Gastroesophageal sphincter (tissue), 4 donors: Measurements from ENCODE around the gene INHBE. TPM values are rescaled to one million over a fixed set of nuclear protein-coding genes. Genes with fewer than 3 reads are reported as not detected.

Experiments
- ATAC-seq: fragments of 150-250 bp; one replicate; pipeline ENCODE4 v1.9.1; 2016; ENCODE audit warnings: mild to moderate bottlenecking, moderate library complexity
- H3K27ac ChIP-seq, 4 donors: fragments of 200-600 bp; sonication (generic) in 3 of 4; 1 replicate in 3 of 4; 2 replicates in 1 of 4; pipeline ENCODE4 v1.5.1; 2016 to 2019
- H3K27me3 ChIP-seq: fragments of 200-600 bp; sonication (generic); one replicate; pipeline ENCODE4 v1.5.1; 2019
- H3K36me3 ChIP-seq, 2 donors: fragments of 200-600 bp; sonication (generic); one replicate each; pipeline ENCODE4 v1.5.1; 2019; ENCODE audit warnings: control low read depth in 1 of 2
- H3K4me1 ChIP-seq, 3 donors: fragments of 200-600 bp; sonication (generic); 1 replicate in 2 of 3; 2 replicates in 1 of 3; pipeline ENCODE4 v1.5.1; 2016 to 2019; ENCODE audit warnings: control low read depth in 2 of 3
- H3K4me3 ChIP-seq, 2 donors: fragments of 200-600 bp; sonication (generic); one replicate each; pipeline ENCODE4 v1.5.1; 2019; ENCODE audit warnings: mild to moderate bottlenecking in 1 of 2, moderate library complexity in 1 of 2
- H3K9me3 ChIP-seq, 3 donors: fragments of 200-600 bp; sonication (generic); one replicate each; pipeline ENCODE4 v1.5.1; 2017 to 2019; ENCODE audit warnings: control low read depth in 2 of 3
- EP300 ChIP-seq: sonication (generic); formaldehyde crosslinking; IDR thresholded peaks from one replicate; pipeline ENCODE4 v1.6.1; 2017; ENCODE audit warnings: antibody characterized with exemption, mild to moderate bottlenecking
- POLR2A ChIP-seq, 2 donors: fragments of 450-650 bp; IDR thresholded peaks; one replicate each; pipeline ENCODE4 v1.6.1; 2017; ENCODE audit warnings: antibody characterized with exemption in 2 of 2, mild to moderate bottlenecking in 2 of 2, moderate library complexity in 1 of 2
- POLR2AphosphoS5 ChIP-seq: sonication (generic); formaldehyde crosslinking; IDR thresholded peaks from one replicate; pipeline ENCODE4 v1.6.1; 2017; ENCODE audit warnings: antibody characterized with exemption
- WGBS, 2 donors: methylation state at CpG; one replicate each; pipeline ENCODE4 v1.1.5; 2018; ENCODE audit warnings: low coverage in 1 of 2; 5-methylcytosine and 5-hydroxymethylcytosine counted together
- total RNA-seq, 4 donors: library from RNA; depleted of rRNA; stranded (reverse); fragments of >200 nt; gene quantifications; one replicate each; pipeline ENCODE4 v1.1.0, GENCODE V29; 2016
- TF ChIP-seq, protein P1 (sequence below), 4 experiments: fragments of 200-600 bp in 2 of 4; fragments of 450-650 bp in 2 of 4; sonication (generic) in 1 of 4; IDR thresholded peaks; one replicate each; pipeline ENCODE4 v1.5.1; 2017 to 2019; ENCODE audit warnings: antibody characterized with exemption in 4 of 4, mild to moderate bottlenecking in 2 of 4, moderate library complexity in 2 of 4

The INHBE gene
- total RNA-seq, 4 donors from 2014 or later = not detected

DNA sequence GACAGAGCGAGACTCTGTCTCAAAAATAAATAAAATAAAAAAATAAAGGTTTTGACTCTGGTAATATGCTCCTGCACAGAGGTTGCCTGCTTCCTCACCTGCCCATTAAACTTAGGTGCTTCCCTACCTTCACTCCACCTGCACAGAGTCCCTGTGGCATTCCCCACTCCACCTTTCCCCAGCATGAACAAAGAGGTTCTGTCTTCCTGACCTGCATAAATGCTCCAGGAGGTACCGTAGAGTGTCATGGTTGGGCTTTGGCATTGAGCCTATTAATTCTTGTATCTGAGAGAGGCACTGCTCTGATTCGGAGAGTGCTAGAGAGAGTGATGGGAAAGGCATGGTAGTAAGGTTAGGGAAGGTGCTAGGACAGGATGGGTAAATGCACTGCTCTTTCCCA, 18.3 kb downstream of the INHBE start:
- TF ChIP-seq, protein P1, sequence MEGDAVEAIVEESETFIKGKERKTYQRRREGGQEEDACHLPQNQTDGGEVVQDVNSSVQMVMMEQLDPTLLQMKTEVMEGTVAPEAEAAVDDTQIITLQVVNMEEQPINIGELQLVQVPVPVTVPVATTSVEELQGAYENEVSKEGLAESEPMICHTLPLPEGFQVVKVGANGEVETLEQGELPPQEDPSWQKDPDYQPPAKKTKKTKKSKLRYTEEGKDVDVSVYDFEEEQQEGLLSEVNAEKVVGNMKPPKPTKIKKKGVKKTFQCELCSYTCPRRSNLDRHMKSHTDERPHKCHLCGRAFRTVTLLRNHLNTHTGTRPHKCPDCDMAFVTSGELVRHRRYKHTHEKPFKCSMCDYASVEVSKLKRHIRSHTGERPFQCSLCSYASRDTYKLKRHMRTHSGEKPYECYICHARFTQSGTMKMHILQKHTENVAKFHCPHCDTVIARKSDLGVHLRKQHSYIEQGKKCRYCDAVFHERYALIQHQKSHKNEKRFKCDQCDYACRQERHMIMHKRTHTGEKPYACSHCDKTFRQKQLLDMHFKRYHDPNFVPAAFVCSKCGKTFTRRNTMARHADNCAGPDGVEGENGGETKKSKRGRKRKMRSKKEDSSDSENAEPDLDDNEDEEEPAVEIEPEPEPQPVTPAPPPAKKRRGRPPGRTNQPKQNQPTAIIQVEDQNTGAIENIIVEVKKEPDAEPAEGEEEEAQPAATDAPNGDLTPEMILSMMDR (IDR thresholded peaks at IDR 0.05) = no peak
- TF ChIP-seq POLR2A (IDR thresholded peaks at IDR 0.05) = no peak
- TF ChIP-seq EP300 = no peak
- TF ChIP-seq POLR2AphosphoS5 = no peak
- Histone ChIP-seq H3K4me3 (no peak overlapping the region), H3K4me1 (peaks cover 0 to 17% (median 7%) of the 10 kb centered on the region in 3 donors), H3K27ac (no peak overlapping the region), H3K9me3 (no peaks in the 10 kb centered on the region), H3K36me3 (no peaks in the 10 kb centered on the region), H3K27me3 (peaks cover 100% of the 10 kb centered on the region)
- WGBS, 2 donors = 0 to 6% methylated on average over 1 to 2 of the region's 3 CpGs
- no peak for ATAC-seq

DNA sequence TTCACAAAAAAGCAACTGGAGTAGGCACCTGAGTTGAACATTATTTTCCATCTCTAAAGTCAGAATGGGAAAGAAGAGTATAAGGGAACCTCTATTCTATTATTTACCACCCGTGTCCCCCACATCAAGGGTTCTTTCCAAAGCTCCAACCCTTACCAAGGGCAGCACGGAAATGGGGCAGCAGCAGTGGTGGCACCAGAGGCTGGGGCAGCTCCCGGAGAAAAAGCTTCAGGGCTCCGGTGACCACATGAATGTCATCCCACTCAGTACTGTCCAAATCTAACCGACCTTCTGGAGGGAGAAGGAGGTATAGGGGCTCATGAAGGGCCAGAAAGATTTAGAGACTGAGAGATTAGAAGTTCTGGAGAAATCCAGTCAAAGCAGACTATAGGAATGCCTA, 18.8 kb downstream of the INHBE start:
- peaks cover 100% of the 10 kb centered on the region for H3K27me3 ChIP-seq
- peaks cover 0 to 17% (median 7%) of the 10 kb centered on the region in 3 donors for H3K4me1 ChIP-seq
- TF ChIP-seq POLR2A (IDR thresholded peaks at IDR 0.05) (no peak), POLR2AphosphoS5 (no peak), EP300 (no peak)
- TF ChIP-seq, protein P1 (IDR thresholded peaks at IDR 0.05) = no peak
- WGBS, 2 donors = 100% methylated on average over 1 of the region's 5 CpGs
- no peaks in the 10 kb centered on the region for H3K36me3 ChIP-seq
- no peak overlapping the region for H3K4me3 ChIP-seq
- no peaks in the 10 kb centered on the region for H3K9me3 ChIP-seq
- H3K27ac ChIP-seq = no peak overlapping the region
- ATAC-seq = no peak

DNA sequence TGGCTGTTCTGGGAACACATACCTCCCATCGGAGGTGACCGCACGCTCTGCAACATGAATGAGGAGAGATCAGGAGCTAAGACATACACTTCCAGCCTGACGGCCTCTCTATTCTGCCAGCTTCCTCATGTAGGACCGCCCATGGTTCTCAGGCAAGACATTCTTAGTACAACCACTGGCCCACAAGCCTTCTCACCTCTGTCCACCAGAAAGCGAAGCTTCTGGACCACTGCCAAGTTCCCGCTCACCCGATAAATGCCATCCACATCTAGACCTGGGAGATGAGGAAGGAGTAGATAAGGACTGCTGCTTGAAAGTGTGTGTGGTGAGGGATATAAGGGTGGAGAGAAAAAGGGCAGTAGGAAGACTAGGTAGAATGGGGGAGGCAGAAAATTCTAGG, 19.3 kb downstream of the INHBE start:
- H3K4me3 ChIP-seq = no peak overlapping the region
- ATAC-seq = no peak
- H3K27me3 ChIP-seq = peaks cover 100% of the 10 kb centered on the region
- peaks cover 0 to 17% (median 7%) of the 10 kb centered on the region in 3 donors for H3K4me1 ChIP-seq
- H3K27ac ChIP-seq = no peak overlapping the region
- no peaks in the 10 kb centered on the region for H3K9me3 ChIP-seq
- 75 to 83% methylated on average over 5 to 8 of the region's 8 CpGs for WGBS, 2 donors
- no peaks in the 10 kb centered on the region for H3K36me3 ChIP-seq
- no peak for TF ChIP-seq POLR2A (IDR thresholded peaks at IDR 0.05)
- TF ChIP-seq, protein P1 (IDR thresholded peaks at IDR 0.05) = no peak
- no peak for TF ChIP-seq POLR2AphosphoS5
- no peak for TF ChIP-seq EP300

DNA sequence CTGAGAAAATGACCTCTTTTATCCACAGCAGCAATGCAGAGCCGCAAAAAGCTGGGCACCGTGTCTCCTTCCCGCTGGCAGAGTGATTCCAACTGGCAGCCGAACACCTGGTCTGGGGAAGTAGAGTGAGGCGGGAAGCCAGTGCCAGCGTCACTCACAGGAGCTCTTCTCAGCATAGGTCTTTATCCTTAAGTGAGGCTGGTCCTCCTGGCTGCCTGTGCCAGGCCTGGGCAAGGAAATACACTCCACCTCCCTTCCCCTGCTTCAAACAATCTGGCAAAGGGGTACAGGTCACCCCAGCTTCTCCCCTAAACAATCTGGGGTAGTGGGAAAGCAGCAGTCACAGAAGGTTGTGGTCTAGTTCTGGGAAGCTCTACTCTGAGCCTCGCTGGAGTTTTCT, 19.8 kb downstream of the INHBE start:
- peak overlapping the region in 1 of 2 donors; percentile 48 for H3K4me3 ChIP-seq

More for the DNA sequence above, 19.8 kb downstream of the INHBE start:
- Histone ChIP-seq H3K27me3 (peaks cover 100% of the 10 kb centered on the region), H3K36me3 (no peaks in the 10 kb centered on the region), H3K27ac (no peak overlapping the region), H3K9me3 (no peaks in the 10 kb centered on the region), H3K4me1 (peaks cover 0 to 17% (median 7%) of the 10 kb centered on the region in 3 donors)
- TF ChIP-seq, protein P1 (IDR thresholded peaks at IDR 0.05) = no peak
- no peak for TF ChIP-seq EP300
- no peak for TF ChIP-seq POLR2A (IDR thresholded peaks at IDR 0.05)
- no peak for ATAC-seq
- WGBS, 2 donors = 72 to 100% methylated on average over 1 to 7 of the region's 7 CpGs
